ENCODE results near the gene PAM16.
"Not testable (repeated sequence)": the region's sequence is repeated elsewhere in the genome, so short reads cannot be mapped to it uniquely, and the experiment has no call there.

PAM16 gene

DNA sequence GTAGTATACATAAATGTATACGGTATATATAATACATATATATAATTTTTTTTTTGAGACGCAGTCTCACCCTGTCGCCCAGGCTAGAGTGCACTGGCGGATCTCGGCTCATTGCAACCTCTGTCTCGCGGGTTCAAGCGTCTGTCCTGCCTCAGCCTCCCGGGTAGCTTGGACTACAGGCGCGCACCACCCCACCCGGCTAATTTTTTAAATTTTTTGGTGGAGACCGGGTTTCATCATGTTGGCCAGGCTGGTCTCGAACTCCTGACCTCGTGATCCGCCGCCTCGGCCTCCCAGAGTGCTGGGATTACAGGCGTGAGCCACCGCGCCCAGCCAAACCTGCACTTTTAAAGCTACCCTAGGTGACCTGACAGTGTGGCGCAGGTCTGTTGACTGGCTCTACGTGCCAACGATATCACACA, 745 bp downstream of the PAM16 start:
- no peak for DNase-seq

GRCh38 chr16:4349332-4349731, 1.8 kb downstream of the PAM16 start:
- DNase-seq, result no peak

- DNase-seq, result no peak
Observed at GRCh38 chr16:4347765-4348509, 3.2 kb downstream of the PAM16 start.

DNA sequence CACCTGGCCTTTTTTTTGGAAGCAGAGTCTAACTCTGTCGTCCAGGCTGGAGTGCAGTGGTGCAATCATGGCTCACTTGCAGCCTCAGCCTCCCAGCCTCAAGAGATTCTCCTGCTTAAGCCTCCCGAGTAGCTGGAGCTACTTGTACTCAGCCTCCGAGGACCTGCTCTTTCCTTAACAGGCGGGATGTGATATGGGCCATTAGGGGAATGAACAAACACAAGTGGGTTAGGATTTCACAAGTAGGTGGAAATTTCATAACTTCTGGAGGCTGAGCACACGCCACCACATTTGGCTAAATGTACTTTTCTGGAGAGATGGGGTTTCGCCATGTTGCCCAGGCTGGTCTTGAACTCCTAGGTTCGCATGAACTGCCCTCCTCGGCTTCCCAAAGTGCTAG, 4.1 kb downstream of the PAM16 start:
- no peak for DNase-seq

GRCh38 chr16:4345836-4346781, 5.0 kb downstream of the PAM16 start:
- no peak for DNase-seq

GRCh38 chr16:4344983-4345835, 5.9 kb downstream of the PAM16 start:
- no peak for DNase-seq

DNA sequence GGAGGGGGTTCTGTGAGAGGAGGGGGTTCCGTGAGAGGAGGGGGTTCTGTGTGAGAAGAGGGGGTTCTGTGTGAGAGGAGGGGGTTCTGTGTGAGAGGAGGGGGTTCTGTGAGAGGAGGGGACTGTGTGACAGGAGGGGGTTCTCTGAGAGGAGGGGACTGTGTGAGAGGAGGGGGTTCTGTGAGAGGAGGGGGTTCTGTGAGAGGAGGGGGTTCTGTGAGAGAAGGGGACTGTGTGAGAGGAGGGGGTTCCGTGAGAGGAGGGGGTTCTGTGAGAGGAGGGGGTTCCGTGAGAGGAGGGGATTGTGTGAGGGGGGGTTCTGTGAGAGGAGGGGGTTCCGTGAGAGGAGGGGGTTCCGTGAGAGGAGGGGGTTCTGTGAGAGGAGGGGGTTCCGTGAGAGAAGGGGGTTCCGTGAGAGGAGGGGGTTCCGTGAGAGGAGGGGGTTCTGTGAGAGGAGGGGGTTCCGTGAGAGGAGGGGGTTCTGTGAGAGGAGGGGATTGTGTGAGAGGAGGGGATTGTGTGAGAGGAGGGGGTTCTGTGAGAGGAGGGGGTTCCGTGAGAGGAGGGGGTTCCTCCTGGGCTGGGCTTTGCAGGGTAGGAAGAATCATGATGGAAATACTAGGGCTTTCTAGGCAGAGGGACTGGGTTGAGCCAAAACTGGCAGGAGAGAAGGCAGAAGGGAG, 6.7 kb downstream of the PAM16 start:
- DNase-seq, result not testable (repeated sequence)

GRCh38 chr16:4342866-4343744, 8.0 kb downstream of the PAM16 start:
- DNase-seq, result no peak

GRCh38 chr16:4341250-4341649, 9.9 kb downstream of the PAM16 start:
- no peak for DNase-seq

DNA sequence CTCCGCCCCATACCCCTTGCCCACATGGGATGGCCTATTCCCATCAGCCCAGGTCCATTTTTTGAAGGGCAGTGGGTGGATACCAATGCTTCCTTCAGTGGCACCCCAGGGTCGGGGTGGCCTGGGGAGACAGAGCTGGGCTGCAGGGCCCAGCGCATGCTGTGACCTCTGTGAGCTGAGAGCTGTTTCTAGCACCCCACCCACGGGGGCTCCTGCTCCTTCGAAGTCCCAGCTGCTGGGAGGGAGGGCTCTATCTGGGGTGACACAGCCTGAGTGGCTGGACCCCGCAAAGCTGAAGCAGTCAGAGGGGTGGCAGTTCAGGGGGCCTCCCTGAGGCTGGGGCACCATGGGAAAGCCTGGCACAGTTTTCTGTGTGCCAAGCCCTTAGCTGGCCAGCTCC, 10.7 kb downstream of the PAM16 start:
- no peak for DNase-seq

- DNase-seq, result no peak
Observed at GRCh38 chr16:4339909-4340308, 11.2 kb downstream of the PAM16 start.

DNA sequence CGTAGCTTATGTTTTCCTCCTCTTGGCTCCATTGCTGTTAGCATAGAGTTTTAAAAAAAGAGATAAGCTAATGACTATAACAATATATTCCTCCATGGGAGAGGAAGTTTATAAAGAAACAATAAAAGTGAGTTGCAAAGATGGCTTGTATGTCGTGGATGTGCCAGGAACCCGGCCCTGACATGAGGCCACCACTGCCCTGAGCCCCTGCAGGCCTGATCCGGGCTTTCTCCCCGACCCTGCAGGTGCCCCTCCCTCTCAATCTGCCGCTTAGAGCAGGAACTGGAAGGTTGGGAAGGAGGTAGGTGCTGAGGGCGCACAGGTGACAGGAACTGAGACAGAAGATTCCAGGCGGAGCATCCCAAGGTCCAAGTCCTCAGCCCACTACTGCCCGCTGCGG, 11.7 kb downstream of the PAM16 start:
- DNase-seq, result no peak

DNA sequence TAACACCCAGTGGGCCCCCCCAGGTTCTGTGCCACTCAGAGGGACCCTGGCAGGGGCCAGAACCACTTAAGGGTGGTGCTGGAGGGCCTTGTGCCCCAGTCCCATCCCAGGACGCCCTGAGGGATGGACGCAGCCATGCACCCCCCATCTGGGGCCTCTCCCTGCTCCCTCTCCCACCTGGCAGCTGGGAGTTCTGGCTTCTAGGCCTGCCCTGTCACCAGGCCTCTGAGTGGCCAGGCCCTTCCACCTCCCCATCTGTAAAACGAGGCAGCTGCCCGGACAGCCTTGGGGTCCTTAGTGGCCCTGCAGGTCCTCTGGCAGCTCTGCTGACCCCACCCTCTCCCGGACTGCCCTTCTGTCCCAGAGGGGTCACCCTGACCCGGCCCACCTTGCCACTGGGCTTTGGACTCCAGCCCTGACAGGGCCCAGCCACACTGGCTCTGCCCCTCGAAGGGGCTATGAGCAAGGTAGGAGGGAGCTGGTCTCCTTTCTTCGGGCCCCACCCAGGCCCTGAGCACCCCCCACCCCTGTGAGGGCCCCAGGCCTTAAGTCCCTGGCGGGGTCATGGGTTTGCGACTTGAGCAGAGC, 12.3 kb downstream of the PAM16 start:
- DNase-seq, result no peak

DNA sequence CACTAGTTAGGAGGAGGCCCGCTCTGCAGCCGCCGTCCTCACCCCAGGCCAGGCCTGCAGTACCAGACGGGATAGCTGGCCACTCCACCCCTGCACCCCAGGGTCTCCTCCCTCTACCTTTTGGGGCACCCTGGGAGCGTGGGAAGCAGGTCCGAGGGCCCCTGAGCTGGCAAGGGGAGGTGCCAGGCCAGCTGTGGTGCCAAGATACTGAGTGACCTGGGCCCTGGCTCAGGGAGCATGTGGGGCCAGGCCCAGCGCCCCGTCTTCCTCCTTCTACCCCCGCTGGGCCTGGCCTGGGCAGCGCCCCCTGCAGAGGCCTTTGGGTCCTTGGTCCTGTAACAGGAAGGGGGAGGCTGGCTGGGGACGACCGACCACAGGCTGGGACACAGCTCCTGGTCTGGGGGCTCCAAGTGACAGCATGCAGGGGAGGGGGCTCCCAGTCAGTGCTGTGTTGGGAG, 13.0 kb downstream of the PAM16 start:
- no peak for DNase-seq

DNA sequence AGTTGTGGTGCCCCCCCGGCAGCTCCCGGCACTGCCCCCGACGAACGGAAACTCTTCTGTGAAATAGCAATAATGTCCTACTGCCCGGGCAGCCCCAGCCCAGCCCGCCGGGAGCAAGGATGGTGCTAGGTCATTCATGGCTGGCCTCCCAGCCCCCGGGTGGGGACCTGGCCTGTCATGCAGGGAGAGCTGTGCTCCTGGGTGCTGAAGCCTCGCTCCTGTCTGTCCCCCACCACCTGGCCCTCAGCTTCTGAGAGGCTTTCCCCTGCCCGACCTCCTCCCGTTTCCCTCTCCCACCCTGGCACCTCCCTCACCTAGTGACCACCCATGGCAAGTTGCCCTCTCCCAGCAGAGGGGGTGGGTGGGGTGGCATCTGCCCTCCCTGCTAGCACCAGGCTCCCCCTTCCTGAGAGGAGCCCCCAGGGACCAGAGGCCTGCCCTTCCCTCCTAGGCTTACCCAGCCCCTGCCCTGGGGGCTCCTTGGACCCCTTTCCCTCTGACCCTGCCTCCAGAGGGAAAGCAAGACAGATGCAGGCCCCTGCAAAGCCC, 13.5 kb downstream of the PAM16 start:
- no peak for DNase-seq

DNA sequence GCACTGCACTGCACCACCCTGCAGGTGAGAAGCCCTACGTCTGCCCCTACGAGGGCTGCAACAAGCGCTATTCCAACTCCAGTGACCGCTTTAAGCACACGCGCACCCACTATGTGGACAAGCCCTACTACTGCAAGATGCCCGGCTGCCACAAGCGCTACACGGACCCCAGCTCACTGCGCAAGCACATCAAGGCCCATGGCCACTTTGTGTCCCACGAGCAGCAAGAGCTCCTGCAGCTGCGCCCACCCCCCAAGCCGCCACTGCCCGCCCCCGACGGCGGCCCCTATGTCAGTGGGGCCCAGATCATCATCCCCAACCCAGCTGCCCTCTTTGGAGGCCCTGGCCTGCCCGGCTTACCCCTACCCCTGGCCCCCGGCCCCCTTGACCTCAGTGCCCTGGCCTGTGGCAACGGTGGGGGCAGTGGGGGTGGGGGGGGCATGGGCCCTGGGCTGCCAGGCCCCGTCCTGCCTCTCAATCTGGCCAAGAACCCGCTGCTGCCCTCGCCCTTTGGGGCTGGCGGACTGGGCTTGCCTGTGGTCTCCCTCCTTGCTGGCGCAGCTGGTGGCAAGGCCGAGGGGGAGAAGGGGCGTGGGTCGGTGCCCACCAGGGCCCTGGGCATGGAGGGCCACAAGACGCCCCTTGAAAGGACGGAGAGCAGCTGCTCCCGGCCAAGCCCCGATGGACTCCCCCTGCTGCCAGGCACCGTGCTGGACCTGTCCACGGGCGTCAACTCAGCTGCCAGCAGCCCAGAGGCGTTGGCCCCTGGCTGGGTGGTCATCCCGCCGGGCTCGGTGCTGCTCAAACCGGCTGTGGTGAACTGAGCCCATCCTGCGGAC, 14.2 kb downstream of the PAM16 start:
- DNase-seq, result no peak

GRCh38 chr16:4334724-4335495, 16.2 kb downstream of the PAM16 start:
- DNase-seq, result no peak

GRCh38 chr16:4333714-4334113, 17.4 kb downstream of the PAM16 start:
- DNase-seq, result not testable (repeated sequence)

GRCh38 chr16:4333308-4333638, 17.8 kb downstream of the PAM16 start:
- no peak for DNase-seq

Data from stimulated activated naive CD4-positive, alpha-beta T cell treated with Interleukin-2 at 50 U/mL for 16 hours (primary cell).